Skeletal muscle satellite cell (primary cell): ENCODE results near the gene ZDHHC8.

Experiments
- H3K27me3 ChIP-seq: 2 replicates; pipeline ENCODE4 v1.7.0; 2013; ENCODE audit warnings: low read length; ENCODE audit not compliant: control insufficient read depth, insufficient read depth
- H3K36me3 ChIP-seq: 2 replicates; pipeline ENCODE4 v1.7.0; 2013; ENCODE audit warnings: mild to moderate bottlenecking, control low read depth, low read length; ENCODE audit not compliant: insufficient read depth
- H3K4me1 ChIP-seq: 2 replicates; pipeline ENCODE4 v1.7.0; 2013; ENCODE audit warnings: low read length; ENCODE audit not compliant: control insufficient read depth, insufficient read depth
- H3K4me2 ChIP-seq: 2 replicates; pipeline ENCODE4 v1.7.0; 2013; ENCODE audit warnings: mild to moderate bottlenecking, low read length
- H3K4me3 ChIP-seq: 2 replicates; pipeline ENCODE4 v1.7.0; 2013; ENCODE audit warnings: low read length
- H3K9ac ChIP-seq: 2 replicates; pipeline ENCODE4 v1.7.0; 2013; ENCODE audit warnings: mild to moderate bottlenecking, low read depth, low read length, moderate library complexity
- H3K9me3 ChIP-seq: replicated peaks from 2 replicates; pipeline ENCODE4 v1.7.0; 2013; ENCODE audit warnings: mild to moderate bottlenecking, control low read depth, low read length

Gene ZDHHC8

GRCh38 chr22:20111689-20112622 is 19.6 kb upstream of the ZDHHC8 start:
- H3K4me3 ChIP-seq: no peak overlapping the region
- H3K4me2 ChIP-seq: no peak overlapping the region
- H3K36me3 ChIP-seq: peaks cover 85% of the 10 kb centered on the region
- no peak overlapping the region for H3K9ac ChIP-seq
- no peaks in the 10 kb centered on the region for H3K27me3 ChIP-seq
- H3K4me1 ChIP-seq: peaks cover 17% of the 10 kb centered on the region
- no peaks in the 10 kb centered on the region for H3K9me3 ChIP-seq

- Histone ChIP-seq H3K4me2 (no peak overlapping the region), H3K9me3 (no peaks in the 10 kb centered on the region), H3K27me3 (no peaks in the 10 kb centered on the region), H3K4me1 (peaks cover 17% of the 10 kb centered on the region), H3K4me3 (no peak overlapping the region), H3K36me3 (peaks cover 76% of the 10 kb centered on the region), H3K9ac (no peak overlapping the region)
Measured at GRCh38 chr22:20112623-20113511, 18.7 kb upstream of the ZDHHC8 start.

GRCh38 chr22:20113551-20114310 is 17.9 kb upstream of the ZDHHC8 start:
- H3K4me2 ChIP-seq: no peak overlapping the region
- no peak overlapping the region for H3K4me3 ChIP-seq
- no peaks in the 10 kb centered on the region for H3K27me3 ChIP-seq
- peaks cover 21% of the 10 kb centered on the region for H3K4me1 ChIP-seq
- peaks cover 68% of the 10 kb centered on the region for H3K36me3 ChIP-seq
- H3K9ac ChIP-seq: no peak overlapping the region
- no peaks in the 10 kb centered on the region for H3K9me3 ChIP-seq

GRCh38 chr22:20114506-20115475 is 16.8 kb upstream of the ZDHHC8 start:
- peak overlapping the region; percentile 94 for H3K4me3 ChIP-seq

GRCh38 chr22:20115691-20116375 is 15.8 kb upstream of the ZDHHC8 start, which contains the start of gene RANBP1:
Gene RANBP1, plus strand, starts transcription at chr22:20116104. Its CDS starts 81 bp downstream, at chr22:20116185.
- peaks cover 27% of the 10 kb centered on the region for H3K4me1 ChIP-seq
- no peaks in the 10 kb centered on the region for H3K9me3 ChIP-seq
- H3K36me3 ChIP-seq: peaks cover 65% of the 10 kb centered on the region

More at GRCh38 chr22:20114506-20115475, 16.8 kb upstream of the ZDHHC8 start:
- H3K36me3 ChIP-seq: peaks cover 65% of the 10 kb centered on the region
- H3K27me3 ChIP-seq: no peaks in the 10 kb centered on the region
- no peaks in the 10 kb centered on the region for H3K9me3 ChIP-seq
- H3K9ac ChIP-seq: peak overlapping the region; percentile 90
- H3K4me2 ChIP-seq: peak overlapping the region; percentile 99
- H3K4me1 ChIP-seq: peaks cover 27% of the 10 kb centered on the region

GRCh38 chr22:20116376-20116950 is 15.1 kb upstream of the ZDHHC8 start:
- Histone ChIP-seq H3K9me3 (no peaks in the 10 kb centered on the region), H3K27me3 (no peaks in the 10 kb centered on the region), H3K4me1 (peaks cover 27% of the 10 kb centered on the region), H3K4me3 (peak overlapping the region; percentile 94), H3K36me3 (peaks cover 63% of the 10 kb centered on the region), H3K4me2 (peak overlapping the region; percentile 99), H3K9ac (peak overlapping the region; percentile 90)

More at GRCh38 chr22:20115691-20116375, 15.8 kb upstream of the ZDHHC8 start, which contains the start of gene RANBP1:
- peak within 1 kb of the TSS; percentile 94 for H3K4me3 ChIP-seq
- no peaks in the 10 kb centered on the region for H3K27me3 ChIP-seq
- H3K4me2 ChIP-seq: peak within 1 kb of the TSS; percentile 99
- H3K9ac ChIP-seq: peak within 1 kb of the TSS; percentile 90

- H3K36me3 ChIP-seq: peaks cover 63% of the 10 kb centered on the region
Measured at GRCh38 chr22:20116951-20117632, 14.5 kb upstream of the ZDHHC8 start, which contains the start of gene TRMT2A. Gene TRMT2A, minus strand, starts transcription at chr22:20117226. Its CDS starts 320 bp downstream, at chr22:20116906.

GRCh38 chr22:20117633-20118299 is 13.8 kb upstream of the ZDHHC8 start:
- H3K27me3 ChIP-seq: no peaks in the 10 kb centered on the region
- peak overlapping the region; percentile 94 for H3K4me3 ChIP-seq
- H3K9ac ChIP-seq: peak overlapping the region; percentile 82
- H3K4me2 ChIP-seq: peak overlapping the region; percentile 94
- no peaks in the 10 kb centered on the region for H3K9me3 ChIP-seq
- peaks cover 61% of the 10 kb centered on the region for H3K36me3 ChIP-seq
- peaks cover 27% of the 10 kb centered on the region for H3K4me1 ChIP-seq

More at GRCh38 chr22:20116951-20117632, 14.5 kb upstream of the ZDHHC8 start, which contains the start of gene TRMT2A:
- no peaks in the 10 kb centered on the region for H3K27me3 ChIP-seq
- H3K4me3 ChIP-seq: peak within 1 kb of the TSS; percentile 94
- peaks cover 27% of the 10 kb centered on the region for H3K4me1 ChIP-seq
- no peaks in the 10 kb centered on the region for H3K9me3 ChIP-seq
- H3K9ac ChIP-seq: peak within 1 kb of the TSS; percentile 90
- H3K4me2 ChIP-seq: peak within 1 kb of the TSS; percentile 99
